RPMI8226 (cell line): ENCODE results near the gene LOXL4.
A peak's percentile ranks its signal among the peaks of the same experiment; 100 is the strongest.

Source experiments
- DNase-seq: peaks from one replicate; pipeline ENCODE4 v3.0.0-alpha.2; 2015

Gene LOXL4

DNA sequence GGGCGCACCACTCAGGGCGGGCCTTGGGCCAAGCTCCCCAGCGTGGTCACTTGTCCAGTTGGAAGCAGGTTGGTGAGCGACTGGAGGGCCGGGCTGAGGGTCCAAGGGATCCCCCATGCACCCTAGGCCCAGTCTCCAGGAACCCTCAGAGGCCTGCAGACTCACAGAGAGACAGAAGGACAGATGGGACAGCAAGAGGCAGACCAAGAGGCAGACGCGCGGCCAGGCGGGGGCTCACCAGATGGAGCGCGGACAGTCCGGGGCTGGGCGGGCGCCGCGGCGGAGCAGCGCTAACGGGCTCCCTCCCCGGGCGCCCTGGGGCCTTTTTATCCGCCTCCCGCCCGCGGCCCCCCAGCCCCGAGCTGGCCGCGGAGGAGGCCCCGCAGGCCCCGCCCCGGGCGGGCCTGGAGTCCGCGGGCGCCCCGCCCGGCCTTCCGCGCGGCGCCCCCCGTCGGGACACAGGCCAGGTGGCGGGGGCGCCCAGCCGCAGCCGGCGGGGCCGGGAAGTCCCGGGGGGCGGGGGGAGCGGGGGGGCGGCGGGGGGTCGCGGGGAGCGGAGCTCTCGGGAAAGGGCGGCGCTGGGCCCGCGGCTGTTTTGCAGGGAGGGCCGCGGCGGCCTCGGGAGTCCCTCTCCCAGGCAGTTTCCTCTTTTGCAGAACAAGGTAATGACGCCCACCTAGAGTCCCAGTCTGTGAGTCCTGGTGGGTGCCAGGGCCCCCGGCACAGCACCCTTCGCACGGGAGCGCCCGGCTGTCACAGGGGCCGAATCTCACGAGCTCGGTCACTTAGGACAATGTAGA, at the start of gene LOXL4:
TSS of gene LOXL4 (minus strand) at position 301 of the 800 bp plus-strand sequence. CDS start 5,175 bp downstream, outside the sequence.
- peak; percentile 4 for DNase-seq

DNA sequence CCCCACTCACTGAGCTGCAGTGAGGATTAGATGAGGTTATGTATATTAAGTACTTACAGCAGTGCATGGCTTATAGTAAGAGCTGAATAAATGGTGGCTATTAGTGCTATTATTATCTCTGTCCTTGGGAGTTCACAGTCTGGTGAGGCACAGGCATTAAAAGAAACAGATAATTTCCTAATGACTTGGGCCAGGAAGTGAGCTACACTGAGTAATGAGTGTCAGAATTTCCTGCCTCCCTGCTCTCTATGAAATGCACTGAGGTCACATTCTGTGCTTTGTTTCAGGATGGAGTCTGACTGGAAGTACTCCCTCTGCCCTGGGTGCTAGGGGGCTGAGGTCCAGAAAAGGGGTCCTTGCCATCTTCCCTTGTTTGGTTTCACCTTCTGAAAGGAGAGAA, 48.7 kb upstream of the LOXL4 start:
- DNase-seq = no peak

DNA sequence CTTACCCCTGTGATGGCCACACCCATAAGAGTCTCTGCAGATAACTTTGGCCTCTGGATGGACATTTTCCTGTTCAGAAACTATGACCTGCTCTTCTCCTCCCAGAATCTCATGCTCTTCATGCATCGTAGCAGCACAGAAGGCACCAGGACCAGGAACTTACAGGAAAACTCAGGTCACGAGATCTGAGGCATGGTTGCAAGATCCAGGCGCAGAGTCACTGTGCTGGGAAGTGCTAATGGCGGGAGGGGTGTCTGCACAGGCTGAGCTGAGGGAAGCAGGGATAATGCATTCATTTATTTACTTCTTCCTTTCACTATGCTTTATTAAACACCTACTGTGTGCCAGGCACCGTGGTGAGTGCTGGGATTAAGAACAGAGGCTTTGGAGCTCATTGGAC, 48.2 kb upstream of the LOXL4 start:
- DNase-seq = no peak

DNA sequence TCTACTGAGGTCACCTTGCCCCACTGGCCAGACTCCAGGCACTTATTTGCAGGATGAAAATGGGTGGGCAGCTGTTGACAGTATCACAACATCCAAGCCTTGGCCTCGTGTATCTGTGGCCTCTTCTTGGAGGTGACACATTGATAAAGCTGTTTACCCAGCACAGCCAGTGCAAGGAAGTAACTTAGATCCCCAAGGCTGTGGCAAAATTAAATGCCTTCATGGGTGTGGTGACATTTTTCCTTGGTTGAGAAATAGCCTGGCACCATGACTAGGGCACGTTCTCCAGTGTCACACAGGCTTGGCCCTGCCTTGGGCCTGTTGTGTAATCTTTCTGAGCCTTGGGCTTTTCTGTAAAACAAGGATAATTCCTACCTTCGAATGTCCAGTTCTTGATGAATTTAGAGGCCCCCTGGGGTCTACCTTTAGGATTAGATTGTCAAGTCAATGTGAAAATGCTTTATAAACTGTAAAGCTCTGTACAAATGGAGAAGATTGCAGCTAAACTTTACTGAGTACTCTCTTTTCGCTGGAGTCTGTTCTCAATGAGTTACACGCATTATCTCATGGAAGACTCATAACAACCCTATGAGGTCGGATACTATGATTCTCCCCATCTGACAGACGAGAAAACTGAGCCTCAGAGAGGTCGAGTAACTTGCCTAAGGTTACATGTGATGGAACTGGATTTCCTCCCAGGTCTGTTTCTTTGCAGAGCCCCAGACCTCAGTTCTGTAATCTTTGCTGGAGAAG, 46.7 kb upstream of the LOXL4 start:
- no peak for DNase-seq

DNA sequence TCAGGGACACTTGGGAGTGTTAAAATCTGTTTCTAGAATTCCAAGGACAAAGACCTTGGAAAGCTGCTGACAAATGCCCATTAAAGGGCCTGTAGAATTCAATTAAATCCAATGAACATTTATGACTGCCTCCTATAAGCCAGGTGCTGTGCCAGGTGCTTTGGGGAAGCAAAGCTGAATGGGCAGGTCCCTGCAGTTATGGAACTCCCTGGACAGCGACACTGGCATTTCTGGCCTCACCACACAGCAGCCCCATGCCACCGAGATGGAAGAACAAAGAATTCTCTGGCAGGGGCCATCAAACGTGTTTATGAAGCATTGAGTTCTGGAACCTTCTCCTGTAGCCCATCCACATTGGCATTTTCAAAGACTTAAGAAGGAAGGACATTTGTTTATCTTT, 45.6 kb upstream of the LOXL4 start:
- DNase-seq = no peak

DNA sequence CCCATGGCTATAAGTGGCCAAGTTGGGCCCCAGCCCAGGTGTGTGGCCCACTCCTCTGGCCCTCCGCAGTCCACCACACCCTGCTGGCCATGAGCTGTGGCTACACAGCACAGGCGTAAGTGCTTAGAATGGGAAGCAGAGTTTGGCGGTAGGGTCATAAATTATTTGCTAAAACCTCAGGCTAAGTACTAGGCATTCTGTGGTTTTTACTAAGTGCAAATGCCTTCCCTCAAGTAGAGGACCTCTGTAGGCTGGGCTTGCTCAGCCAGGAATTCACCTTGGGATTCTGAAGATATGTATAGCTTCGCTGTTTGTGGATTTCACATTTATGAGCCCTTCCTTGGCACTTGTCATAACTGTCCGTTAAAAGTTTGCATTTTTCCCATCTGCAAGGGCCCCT, 44.8 kb upstream of the LOXL4 start:
- no peak for DNase-seq

DNA sequence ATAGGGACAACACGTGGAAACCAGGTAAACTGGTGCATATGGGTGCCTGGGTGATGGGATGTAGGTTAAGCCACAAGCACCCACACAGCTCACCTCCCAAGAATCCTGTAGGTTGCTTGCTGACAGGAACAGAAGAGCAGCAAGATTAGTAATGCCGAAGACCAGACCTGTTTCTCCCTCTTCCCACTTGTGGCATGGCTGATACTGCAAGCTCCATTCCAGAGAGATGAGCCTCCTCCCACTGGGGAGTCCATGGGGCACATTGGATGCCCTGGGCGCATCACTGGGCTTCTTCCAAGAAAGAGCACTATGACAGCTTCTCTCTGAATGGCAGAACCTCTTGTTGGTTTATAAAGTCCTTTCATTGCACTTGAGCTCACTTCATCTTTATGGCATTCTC, 44.4 kb upstream of the LOXL4 start:
- DNase-seq = no peak

DNA sequence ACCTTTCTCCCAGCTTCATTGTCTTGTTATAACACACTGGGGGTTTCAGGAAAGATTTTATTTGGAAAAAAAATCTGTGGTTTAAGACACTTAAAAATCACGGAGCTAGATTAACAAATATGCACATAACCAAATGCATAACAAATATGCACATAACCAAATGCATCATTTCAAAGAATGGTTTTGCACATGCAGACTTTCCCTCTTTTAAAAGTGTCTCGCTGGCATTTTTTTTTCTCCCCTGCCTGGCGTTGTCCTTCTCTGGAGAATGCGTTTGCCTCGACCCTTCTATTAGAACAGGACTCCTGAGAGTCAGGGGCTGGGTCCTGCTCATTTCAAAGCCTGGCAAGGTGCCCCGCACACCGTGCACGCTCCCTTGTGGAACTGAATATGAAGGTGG, 42.7 kb upstream of the LOXL4 start:
- DNase-seq = no peak

DNA sequence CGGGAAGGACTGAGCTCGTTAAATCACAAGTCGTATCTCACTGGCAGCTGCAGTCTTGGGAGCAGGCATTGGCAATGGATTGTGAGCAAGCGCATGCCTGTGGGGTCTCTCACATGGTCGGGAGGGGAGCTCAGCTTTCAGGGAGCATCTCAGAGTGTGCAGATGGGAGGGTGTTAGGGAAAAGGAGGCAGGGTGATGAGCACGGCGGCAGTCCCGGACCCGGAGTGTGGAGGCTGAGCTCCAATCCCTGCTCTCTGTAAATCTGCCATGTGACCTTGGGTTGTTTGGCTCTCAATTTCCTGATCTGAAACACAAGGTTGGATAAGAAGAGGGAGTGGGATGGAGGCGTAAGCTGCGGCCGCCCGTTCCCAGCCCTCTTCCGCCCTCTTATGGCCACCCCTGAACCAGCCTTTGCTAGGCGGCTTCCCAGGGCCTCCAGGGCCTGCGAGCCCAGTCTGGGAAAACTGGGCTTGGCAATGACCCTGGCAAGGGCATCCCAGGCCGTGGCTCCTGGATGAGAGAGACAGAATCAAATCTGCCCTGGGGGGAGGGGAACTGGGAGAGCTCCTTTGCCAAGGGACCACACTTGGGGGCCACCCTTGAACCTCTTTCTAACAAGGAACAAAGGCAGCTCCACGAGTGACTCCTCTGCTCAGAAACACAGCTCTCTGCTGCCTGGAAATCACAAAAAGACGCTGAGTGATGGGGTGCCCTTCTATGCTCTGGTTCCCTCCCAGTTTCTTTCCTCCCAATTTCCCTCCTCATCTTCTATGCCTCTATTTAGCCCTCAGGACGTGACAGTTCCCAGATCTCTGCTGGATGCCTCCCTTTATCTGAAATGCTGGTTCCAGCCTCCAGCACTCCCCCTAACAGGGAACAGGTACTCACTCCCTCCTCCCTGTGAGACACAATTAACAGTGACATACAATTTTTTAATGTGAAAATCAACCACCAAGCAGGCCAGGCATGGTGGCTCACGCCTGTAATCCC, 41.7 kb upstream of the LOXL4 start:
- peak; percentile 16 for DNase-seq

DNA sequence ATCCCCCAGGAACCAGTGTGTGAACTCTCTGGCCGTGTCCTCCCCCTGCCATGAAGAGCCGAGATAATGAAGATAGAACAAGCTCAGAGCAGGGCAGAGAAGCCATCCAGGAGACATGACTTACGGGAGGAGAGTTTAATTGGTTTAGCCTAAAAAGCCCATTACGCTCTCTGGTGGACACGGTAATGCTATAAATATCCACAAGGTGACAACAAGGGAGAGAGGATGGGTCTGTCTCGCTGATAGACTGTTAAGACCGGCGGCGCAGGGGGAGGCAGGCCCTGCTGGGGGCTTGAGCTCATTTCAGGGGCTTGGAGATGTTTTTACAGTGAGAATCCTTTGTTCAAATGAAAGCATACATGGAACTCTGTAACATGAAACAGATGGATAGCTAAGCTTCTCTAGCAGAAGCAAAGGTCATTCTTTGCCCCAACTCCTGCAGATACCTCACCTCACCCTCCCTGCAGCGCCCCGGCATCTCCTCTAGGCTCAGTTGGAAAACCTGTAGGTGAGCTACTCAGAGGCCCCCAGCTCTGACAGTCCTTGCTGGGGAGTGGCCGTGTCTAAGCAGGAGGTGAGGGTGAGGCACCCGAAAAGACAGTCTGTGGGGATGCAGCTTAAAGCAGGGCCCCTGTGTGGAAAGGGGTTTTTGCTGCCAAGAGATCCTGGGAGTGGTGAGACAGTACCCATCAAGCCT, 40.8 kb upstream of the LOXL4 start:
- no peak for DNase-seq

DNA sequence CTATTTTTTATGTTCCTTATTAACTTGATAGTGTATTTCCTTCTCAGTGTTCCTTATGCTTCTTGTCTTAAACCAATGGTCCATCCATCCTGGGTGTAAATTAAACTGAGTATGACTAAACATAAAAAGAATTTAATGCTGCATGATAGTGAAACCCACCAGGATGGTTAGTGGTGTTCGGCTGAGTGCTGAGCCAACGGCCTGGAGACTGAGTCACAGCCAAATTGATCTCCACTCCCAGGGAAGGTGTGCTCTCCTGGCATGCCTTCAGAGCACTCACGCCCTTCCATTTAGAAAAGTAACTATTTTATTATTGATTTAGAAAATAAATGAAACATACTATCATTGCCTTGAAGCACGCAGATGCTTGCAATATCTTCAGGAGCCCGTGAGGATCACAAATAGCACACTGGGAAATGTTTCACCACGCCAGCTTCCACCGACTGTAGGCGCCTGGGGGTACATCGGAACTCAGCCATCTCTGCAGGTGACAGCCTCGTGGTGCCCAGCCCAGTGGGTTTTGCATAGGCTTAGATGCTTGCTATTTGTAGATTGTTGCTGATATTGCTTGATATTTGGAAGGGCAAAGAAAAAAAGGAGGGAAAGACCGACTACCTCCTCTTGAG, 40.0 kb upstream of the LOXL4 start:
- no peak for DNase-seq

DNA sequence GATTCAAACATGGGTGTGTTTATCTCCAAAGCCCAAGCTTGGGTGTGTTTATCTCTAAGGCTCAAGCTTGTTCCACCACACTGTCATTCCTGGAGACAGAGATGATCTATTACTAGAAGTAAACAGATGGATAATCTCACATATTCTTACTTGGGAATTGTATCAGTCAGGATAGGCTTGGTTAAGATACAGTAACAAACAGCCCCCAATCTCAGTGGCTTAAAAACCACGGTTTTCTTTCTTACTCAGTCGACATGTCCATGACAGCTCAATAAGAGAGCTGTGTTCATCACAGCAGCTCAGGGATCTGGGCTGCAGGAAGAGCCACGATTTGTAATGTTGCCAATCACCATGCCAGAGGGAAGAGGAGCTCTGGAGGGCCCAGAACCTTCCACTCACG, 38.5 kb upstream of the LOXL4 start:
- DNase-seq = no peak

DNA sequence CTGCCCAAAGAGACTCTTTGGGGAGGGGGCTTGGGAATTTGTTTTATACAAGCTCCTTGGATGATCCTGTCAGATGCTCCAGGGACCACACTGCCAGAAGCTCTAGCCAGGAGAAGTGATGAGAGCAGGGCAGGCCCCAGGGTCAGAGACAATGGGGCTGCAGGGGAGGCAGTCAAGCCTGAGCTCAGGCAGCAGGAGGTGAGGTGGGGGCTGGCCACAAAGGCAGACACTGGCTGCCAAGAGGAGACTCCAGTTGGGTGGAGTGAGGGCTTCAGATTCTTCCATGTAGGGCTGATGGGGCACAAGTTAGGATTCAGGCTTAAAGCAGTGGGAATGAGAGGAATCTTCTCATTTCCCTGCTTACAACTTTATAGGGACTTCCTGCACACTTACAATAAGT, 35.6 kb upstream of the LOXL4 start:
- DNase-seq = no peak

DNA sequence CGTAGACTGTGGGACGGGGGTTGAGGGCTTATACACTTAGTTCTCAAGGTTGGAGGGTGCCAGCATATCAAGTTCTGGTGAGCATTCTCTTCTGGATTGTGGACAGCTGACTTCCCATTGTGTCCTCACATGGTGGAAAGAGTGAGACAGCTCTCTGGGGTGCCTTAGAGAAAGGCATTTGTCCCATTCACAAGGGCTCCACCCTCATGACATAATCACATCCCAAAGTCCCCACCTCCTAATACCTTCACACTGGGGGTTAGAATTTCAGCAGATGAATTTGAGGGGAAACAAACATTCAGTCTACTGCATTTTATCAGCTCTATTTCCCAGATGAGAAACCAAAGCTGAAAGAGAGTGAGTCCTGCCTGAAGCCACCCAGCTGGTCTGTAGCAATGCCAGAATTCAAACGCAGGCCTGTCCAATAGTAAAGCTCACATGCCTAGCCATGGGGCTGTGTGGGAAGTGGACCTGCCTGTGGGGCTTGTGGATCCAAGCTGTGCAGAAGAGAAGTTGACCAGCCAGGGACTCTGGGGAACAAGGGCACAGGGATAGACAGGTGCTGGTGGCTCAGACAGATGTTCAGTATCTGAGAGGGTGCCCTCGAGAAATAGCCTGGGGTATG, 34.9 kb upstream of the LOXL4 start:
- no peak for DNase-seq

DNA sequence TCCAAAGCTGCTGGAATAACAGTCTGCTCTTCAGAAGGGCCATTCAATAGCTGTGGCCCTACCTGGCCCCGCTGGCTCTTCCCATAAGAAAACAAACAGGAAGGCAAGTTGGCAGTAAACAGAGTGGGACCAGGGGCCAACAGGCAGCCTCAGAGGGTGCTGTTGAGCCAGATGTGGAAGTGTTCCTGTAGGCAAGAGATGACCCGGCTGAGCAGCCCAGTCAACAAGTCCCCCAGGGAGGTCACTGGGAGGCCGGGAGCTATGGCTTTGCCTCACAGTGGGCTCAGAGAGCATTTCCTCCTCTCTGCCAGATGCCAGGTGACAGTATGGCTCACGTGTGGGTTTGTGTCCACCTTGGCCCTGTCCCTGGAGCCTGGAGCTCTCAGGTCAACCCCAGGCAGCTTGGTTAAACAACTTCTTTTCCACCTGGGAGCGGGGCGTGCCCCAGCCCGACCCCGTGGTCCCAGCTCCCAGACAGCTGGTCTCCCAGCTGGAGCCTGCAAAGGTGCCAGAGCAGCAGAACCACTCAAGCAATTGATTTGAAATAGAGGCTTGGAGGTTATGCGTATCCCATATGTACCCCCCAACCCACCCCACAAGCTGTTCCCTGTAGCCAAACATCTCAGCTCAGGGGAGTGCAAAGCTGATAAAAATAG, 33.8 kb upstream of the LOXL4 start:
- no peak for DNase-seq

DNA sequence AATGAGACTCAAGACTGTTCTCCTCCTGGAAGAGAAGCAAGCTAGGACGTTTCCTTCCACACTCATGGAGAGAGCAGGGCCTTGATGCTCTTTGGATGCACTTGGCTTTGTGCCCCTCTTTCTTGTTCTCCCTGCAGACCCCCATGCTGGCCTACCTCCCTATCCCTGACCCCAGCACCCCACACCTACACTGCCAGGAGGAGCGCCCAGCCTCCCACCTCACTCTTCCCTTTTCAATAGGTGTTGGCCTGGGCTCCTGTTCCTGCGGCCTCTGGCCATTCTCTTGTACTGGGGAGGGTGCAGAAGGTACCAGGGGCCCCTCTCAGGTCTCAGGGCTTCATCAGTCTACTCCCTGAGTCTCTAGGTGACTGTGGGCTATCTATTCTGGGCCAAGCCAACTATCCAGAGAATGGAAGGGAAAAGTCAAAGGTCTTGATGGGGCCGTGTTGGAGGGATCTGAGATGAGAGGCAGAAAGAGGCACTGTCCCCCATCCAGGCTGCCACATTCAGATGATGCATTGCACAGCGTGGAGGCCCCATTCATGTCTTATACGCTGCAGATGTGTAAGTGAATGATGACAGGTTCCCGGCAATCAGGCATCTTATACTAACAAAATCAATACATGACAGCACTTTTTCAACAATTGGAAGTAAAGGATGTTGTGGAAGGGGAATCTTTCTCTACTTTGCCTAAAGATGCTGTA, 32.7 kb upstream of the LOXL4 start:
- no peak for DNase-seq

DNA sequence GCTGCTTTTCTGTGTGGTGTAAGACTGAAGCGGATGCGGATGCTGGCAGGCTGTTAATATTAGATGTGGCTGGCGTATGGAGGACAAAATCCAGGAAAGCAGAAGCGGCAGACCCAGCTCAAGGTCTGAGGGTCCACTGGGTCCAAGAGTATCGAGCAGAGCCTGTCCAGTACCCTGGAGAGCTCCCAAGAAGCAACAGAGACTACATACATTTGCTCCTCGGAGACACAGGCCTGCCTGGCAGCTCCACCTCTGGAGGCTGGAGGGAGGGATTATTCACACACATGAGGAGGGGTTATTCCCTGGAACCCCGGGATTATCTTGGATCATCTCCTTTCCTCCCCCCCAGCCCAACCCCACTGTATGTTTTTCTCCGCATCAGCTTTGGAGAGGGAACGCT, 31.3 kb upstream of the LOXL4 start:
- no peak for DNase-seq

DNA sequence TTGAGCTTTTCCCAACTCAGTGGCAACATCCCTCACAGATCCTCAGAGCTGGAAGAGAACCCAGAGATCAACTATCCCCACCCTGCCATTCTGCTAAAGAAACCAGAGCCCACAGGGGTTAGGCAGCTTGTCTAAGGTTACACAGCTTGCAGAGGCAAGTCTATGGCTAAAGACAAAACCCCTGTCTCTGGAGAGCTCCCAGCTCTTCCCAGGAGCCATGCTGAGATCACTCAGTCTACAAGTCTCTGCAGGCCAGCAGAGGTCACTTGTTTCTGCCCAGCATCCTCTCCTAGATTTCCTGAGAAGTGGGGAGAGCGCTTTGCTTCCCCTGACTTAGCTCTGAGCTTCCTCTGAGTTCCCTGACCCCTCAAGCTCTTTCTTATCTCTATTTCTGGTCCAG, 28.5 kb upstream of the LOXL4 start:
- no peak for DNase-seq

DNA sequence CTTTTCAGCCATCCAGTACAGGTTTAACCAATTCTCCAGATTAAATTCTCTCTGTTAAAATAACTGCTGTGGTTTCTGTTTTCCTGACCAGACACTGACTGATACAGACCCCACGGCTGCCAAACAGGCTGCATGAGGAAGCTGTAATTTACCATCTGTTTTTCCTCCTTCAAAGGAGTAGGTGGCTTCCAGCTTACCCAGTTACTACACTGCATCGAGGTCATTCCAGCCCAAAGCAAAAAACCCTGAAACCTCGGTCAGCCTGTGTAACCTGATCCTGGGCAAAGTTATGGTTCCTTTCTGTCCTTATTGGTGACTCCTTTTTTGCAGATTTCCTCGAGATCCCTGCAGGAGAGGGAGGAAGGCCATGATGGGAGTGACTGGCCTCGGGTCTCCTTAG, 27.9 kb upstream of the LOXL4 start:
- no peak for DNase-seq

DNA sequence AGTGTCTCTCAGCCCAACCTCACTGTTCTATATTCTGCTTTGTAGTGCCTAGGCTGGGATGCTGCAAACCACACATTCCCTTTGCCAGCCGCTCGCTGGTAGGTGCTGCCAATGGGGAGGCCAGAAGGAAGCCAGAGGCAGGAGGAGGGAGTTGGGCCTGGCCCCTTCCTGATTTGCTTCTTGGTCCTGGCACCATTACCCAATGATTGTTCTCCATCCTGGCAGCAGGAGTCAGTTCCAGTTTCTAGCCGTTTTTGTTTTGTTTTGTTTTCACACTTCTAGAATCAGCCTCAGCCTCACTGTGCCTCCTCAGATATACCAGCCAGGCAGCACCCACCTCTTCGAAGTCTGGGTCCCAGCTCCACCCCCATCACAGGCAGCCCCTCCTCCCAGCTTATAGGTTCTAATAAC, 27.4 kb upstream of the LOXL4 start:
- DNase-seq = no peak

DNA sequence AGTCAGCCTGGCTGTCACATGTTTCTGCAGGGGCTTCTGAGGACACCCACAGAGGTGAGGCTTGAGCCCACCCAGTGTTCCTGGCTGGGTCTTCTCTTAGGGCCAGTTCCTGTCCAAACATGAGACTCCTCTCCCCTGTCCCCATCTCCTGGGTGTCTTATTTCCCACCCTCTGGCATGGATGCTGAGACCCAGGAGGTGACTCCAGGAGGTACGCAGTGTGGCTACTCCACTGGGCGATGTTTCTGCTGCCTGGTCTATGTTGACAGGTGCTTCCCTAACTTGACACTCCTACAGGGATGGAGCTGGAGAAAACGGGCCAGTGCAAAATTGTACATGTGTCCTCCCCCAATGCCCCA, 26.3 kb upstream of the LOXL4 start:
- DNase-seq = no peak
